HG03565 (cell line): ENCODE results near the gene PLAU.
"Not testable (repeated sequence)": the region's sequence is repeated elsewhere in the genome, so short reads cannot be mapped to it uniquely, and the experiment has no call there.

Source experiments
- ATAC-seq: cut with Tn5 transposase; IDR thresholded peaks from one replicate; pipeline ENCODE4 v1.9.1; 2021; ENCODE audit warnings: mild to moderate bottlenecking, moderate library complexity; ENCODE audit not compliant: unreplicated experiment

Gene PLAU

GRCh38 chr10:73948947-73949633 lies 38.2 kb downstream of the PLAU start:
- no peak for ATAC-seq

GRCh38 chr10:73950155-73950948 lies 39.4 kb downstream of the PLAU start:
- ATAC-seq = no peak

DNA sequence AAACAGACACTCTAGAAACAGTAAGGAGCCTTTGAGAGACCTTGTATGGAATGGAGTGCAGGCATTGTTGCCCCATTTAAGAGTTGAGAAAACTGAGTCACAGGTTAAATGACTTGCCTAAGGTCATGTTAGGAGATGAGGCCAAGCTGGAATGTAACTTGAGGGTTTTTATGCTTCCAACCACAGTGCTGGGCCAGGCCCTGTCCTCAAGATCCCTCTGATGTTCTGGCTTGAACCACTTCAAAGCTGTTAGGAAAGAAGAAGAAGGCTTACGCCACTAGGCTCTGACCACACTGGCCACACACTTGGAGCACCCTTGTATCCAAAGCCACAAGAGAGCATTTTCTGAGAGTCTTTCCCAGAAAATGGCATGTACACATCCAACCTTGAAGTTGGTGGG lies 42.7 kb downstream of the PLAU start:
- no peak for ATAC-seq

- ATAC-seq = no peak
Measured at GRCh38 chr10:73954737-73955136, 43.8 kb downstream of the PLAU start.

- ATAC-seq = no peak
Measured at GRCh38 chr10:73955719-73956118, 44.8 kb downstream of the PLAU start.

GRCh38 chr10:73956476-73957359 lies 45.8 kb downstream of the PLAU start:
- peak; percentile 50 for ATAC-seq

GRCh38 chr10:73959484-73960243 lies 48.7 kb downstream of the PLAU start:
- ATAC-seq = no peak

DNA sequence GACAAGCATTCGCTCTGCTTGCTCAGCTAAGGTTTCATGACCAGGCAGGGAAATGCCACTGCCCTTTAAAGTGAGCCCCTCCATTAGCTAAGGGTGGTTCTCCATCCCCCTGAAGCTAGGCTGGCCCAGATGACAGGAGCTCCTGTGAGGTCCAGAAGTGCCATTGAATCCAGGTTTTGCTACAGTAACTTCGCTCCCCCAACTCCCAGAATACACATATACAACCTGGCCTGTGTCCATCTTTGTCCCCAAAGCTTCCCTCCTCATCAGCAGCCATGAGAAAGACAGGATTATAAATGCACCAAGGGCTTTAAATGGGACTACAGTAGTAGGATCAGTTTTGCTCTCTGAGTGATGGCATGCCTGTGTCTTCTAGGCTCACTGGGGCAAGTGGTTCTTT lies 51.5 kb downstream of the PLAU start:
- no peak for ATAC-seq

GRCh38 chr10:73963533-73963932 lies 52.6 kb downstream of the PLAU start:
- ATAC-seq = not testable (repeated sequence)

GRCh38 chr10:73964743-73965142 lies 53.8 kb downstream of the PLAU start:
- no peak for ATAC-seq

GRCh38 chr10:73965267-73965889 lies 54.4 kb downstream of the PLAU start:
- not testable (repeated sequence) for ATAC-seq

DNA sequence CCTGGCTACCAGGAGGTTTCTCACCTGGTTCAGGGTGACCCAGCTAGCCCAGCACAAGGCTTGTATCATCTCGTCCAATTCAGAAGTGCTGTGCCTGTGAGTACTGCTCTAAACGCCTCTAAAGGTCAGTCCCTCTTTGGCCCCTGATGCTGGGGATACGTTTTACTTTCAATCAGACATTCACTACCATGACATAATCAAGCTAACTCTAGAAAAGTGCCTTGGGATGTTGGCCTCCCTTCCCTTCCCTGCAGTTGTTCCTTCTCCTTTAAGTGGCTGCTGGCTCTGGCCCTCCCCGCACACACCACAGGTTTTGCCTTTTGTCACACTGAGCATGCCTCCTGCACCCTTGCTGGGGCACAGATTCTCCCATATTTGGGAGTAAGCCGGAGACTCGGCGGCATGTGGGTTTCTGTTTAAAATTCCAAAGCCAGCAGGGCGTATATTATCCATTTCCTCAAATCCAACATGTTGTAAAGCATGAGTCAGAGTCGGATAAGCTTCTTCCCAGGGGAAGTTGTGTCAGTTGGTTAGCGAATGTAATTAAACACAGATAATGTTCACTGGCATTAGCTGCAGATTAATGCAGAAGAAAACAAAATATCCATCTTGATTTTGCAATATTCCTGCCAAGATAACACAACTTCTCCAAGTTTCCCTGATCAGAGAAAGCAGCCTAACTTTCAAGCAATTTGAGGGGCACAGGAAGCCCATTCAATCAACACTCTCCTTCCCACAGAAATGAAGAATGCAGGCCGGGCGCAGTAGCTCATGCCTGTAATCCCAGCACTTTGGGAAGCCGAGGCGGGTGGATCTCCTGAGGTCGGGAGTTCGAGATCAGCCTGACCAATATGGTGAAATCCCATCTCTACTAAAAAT lies 55.2 kb downstream of the PLAU start:
- ATAC-seq = no peak

DNA sequence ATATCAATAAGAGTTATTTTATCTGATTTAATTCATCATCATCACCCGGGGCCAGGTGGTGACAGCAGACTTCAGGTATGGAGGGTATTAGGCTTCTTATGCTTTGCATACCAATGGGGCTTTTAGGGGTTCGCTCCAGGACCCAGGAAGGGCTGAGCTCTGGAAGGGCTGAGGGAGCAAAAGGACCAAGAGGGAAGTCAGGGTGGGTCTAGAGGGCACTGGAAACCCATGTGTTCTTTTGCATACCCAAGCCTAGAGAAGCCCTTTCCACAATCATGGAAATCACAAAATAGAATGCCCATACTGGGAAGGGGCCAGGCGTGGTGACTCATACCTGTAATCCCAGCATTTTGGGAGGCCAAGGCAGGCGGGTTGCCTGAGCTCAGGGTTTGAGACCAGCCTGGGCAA lies 56.1 kb downstream of the PLAU start:
- ATAC-seq = no peak
